Measurements from ENCODE around the gene DYNC2LI1.

Gene DYNC2LI1

GRCh38 chr2:43818761-43819160 is 44.9 kb downstream of the DYNC2LI1 start:
- no peak for DNase-seq (ENCODE audit: low read depth)

- no peak for DNase-seq (ENCODE audit: low read depth)
Observed at GRCh38 chr2:43819491-43820163, 45.8 kb downstream of the DYNC2LI1 start.

GRCh38 chr2:43822839-43823238 is 49.0 kb downstream of the DYNC2LI1 start:
- no peak for DNase-seq (ENCODE audit: low read depth)

GRCh38 chr2:43823751-43824150 is 49.9 kb downstream of the DYNC2LI1 start:
- DNase-seq (ENCODE audit: low read depth) = no peak

- DNase-seq (ENCODE audit: low read depth) = no peak
Observed at GRCh38 chr2:43824512-43824911, 50.7 kb downstream of the DYNC2LI1 start.

- no peak for DNase-seq (ENCODE audit: low read depth)
Observed at GRCh38 chr2:43824951-43825493, 51.2 kb downstream of the DYNC2LI1 start.

GRCh38 chr2:43825841-43826240 is 52.0 kb downstream of the DYNC2LI1 start:
- no peak for DNase-seq (ENCODE audit: low read depth)

- no peak for DNase-seq (ENCODE audit: low read depth)
Observed at GRCh38 chr2:43826305-43827250, 52.7 kb downstream of the DYNC2LI1 start.

GRCh38 chr2:43831543-43832294 is 57.9 kb downstream of the DYNC2LI1 start:
- no peak for DNase-seq (ENCODE audit: low read depth)

- no peak for DNase-seq (ENCODE audit: low read depth)
Observed at GRCh38 chr2:43832457-43832856, 58.6 kb downstream of the DYNC2LI1 start.

- DNase-seq (ENCODE audit: low read depth) = no peak
Observed at GRCh38 chr2:43837033-43837432, 63.2 kb downstream of the DYNC2LI1 start.

- no peak for DNase-seq (ENCODE audit: low read depth)
Observed at GRCh38 chr2:43837831-43838559, 64.2 kb downstream of the DYNC2LI1 start.

- DNase-seq (ENCODE audit: low read depth) = no peak
Observed at GRCh38 chr2:43838560-43839267, 64.9 kb downstream of the DYNC2LI1 start, which contains the start of the genes ABCG5 and ABCG8. Gene ABCG5, minus strand, starts transcription at chr2:43838839. Its CDS starts 160 bp downstream, at chr2:43838679. Gene ABCG8, plus strand, starts transcription at chr2:43838971. Its CDS starts 83 bp downstream, at chr2:43839054.

- no peak for DNase-seq (ENCODE audit: low read depth)
Observed at GRCh38 chr2:43839776-43840564, 66.1 kb downstream of the DYNC2LI1 start.

- DNase-seq (ENCODE audit: low read depth) = no peak
Observed at GRCh38 chr2:43840965-43841364, 67.1 kb downstream of the DYNC2LI1 start.

GRCh38 chr2:43841949-43842865 is 68.4 kb downstream of the DYNC2LI1 start:
- DNase-seq (ENCODE audit: low read depth) = no peak

GRCh38 chr2:43842866-43843226 is 69.0 kb downstream of the DYNC2LI1 start:
- DNase-seq (ENCODE audit: low read depth) = no peak

- DNase-seq (ENCODE audit: low read depth) = no peak
Observed at GRCh38 chr2:43845181-43845580, 71.3 kb downstream of the DYNC2LI1 start.

Measured in HS-27A (cell line).